Measurements from ENCODE around the gene MPC1. TPM values are rescaled to one million over a fixed set of nuclear protein-coding genes. Genes with fewer than 3 reads are reported as not detected.

MPC1 gene
- total and polyA plus RNA-seq, 2 experiments from 2014 or later = 15.5 to 39.4 TPM

- TF ChIP-seq ZNF462 (CRISPR knock-in tag; IDR thresholded peaks at IDR 0.05) (no peak), NANOG (IDR thresholded peaks at IDR 0.05; ENCODE audit: borderline replicate concordance) (no peak), POLR2AphosphoS5 (IDR thresholded peaks at IDR 0.05; ENCODE audit: low read depth) (no peak), CTCF (conservative IDR thresholded peaks at IDR 0.05; ENCODE audit: low read depth in 2 of 2) (no peak), ZNF331 (CRISPR knock-in tag; IDR thresholded peaks at IDR 0.05; ENCODE audit: low read depth) (no peak), ZNF114 (CRISPR knock-in tag; IDR thresholded peaks at IDR 0.05) (no peak)
These were observed 39.6 kb downstream of the MPC1 start (continued) for GRCh38 chr6:166343150-166343487.

DNA sequence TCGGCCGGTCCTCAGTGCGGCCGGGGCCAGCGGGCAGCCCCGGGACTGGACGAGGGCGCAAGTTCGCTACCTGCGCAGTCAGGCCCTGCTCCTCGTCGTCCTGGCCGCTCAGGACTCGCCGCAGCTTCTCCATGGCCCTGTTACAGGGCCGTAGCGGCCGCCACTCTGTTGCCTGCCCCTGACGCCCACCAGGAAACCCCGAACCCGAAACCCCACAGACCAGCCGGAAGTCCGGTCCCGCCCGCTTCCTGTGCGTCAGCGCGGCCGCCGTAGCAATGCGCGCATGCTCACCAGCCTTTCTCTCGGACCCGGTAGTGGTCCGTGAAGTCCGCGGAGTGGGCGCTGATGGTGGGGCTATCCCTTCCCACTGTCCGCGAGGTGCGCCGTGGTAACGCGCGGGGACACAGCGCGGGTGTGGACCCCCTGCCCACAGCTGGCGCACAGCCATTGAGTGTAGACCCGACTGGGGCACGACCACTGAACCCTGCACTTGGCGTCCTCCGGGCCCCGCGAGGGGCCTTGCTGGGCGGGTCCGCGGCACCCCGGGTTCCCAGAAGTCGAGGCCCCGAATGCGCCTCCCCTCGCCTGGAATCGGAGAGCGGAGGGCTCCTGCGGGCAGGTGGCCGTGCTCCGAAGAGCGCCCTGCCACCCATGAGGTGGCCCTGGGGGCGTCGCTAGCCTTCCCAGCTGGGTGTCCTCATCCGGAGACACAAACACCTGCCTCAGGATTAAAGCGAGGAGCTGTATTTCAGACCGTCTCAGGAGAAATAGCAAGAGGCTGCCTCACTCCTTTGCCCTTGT lies 40.2 kb downstream of the MPC1 start, which contains the start of gene SFT2D1:
Gene SFT2D1 (minus strand): TSS at position 197 of the 801 bp plus-strand sequence. CDS start 64 bp downstream, at position 133.
- H2AFZ ChIP-seq = peak within 1 kb of the TSS; percentile 87; the same call in 1 of the 2 replicates

More for the DNA sequence above, 40.2 kb downstream of the MPC1 start, which contains the start of gene SFT2D1:
- H3K9me2 ChIP-seq (ENCODE audit: insufficient read depth) = 0 out of 2 replicates have a peak, but pooled peaks cover 3% of the 10 kb centered on the region
- H3F3A ChIP-seq (replicated peaks; ENCODE audit: low read depth) = no peaks in the 10 kb centered on the region
- DNase-seq (ENCODE audit: low spot score) (peak; percentile 86), ATAC-seq (peak; percentile 94)
- Mint-ChIP-seq H3K4me3 (peak within 1 kb of the TSS; percentile 96), H3K27me3 (ENCODE audit: insufficient read depth, low read depth, poor library complexity) (peaks cover 2% of the 10 kb centered on the region), H3K9me3 (no peaks in the 10 kb centered on the region; the same call in 2 of the 3 replicates), H3K27ac (peak within 1 kb of the TSS; percentile 95), H3K36me3 (ENCODE audit: low read depth) (peaks cover 2% of the 10 kb centered on the region; the same call in 1 of the 3 replicates), H3K4me1 (peaks cover 18% of the 10 kb centered on the region)
- no peaks in the 10 kb centered on the region for H3K27me3 ChIP-seq (ENCODE audit: insufficient read depth)
- peak within 1 kb of the TSS; percentile 85 for H3K27ac ChIP-seq (ENCODE audit: low read depth)
- peak within 1 kb of the TSS; percentile 100 for H3K4me2 ChIP-seq
- H4K20me1 ChIP-seq (replicated peaks; ENCODE audit: insufficient read depth) = peaks cover 37% of the 10 kb centered on the region
- H3K4me3 ChIP-seq = peak within 1 kb of the TSS; percentile 100
- H3K36me3 ChIP-seq (ENCODE audit: insufficient read depth) = no peaks in the 10 kb centered on the region
- peak; percentile 59; the same call in 1 of the 2 replicates for TF ChIP-seq CREB1 (CRISPR knock-in tag; IDR thresholded peaks at IDR 0.05; ENCODE audit: low read depth)
- TF ChIP-seq ZNF331 (CRISPR knock-in tag; IDR thresholded peaks at IDR 0.05; ENCODE audit: low read depth) = no peak
- TF ChIP-seq POLR2AphosphoS5 (IDR thresholded peaks at IDR 0.05; ENCODE audit: low read depth) = peak; percentile 94
- H3K4me1 ChIP-seq (ENCODE audit: insufficient read depth) = peaks cover 21% of the 10 kb centered on the region
- H3K79me2 ChIP-seq (replicated peaks; ENCODE audit: insufficient read depth) = peaks cover 57% of the 10 kb centered on the region

Data from GM23338 (cell line).